Activated CD4-positive, CD25-positive, alpha-beta regulatory T cell treated with anti-CD3 and anti-CD28 coated beads, Interleukin-2, amount 50 U/mL, for 72 hours (primary cell): Measurements from ENCODE around the gene SYT2.
"Not testable (repeated sequence)": the region's sequence is repeated elsewhere in the genome, so short reads cannot be mapped to it uniquely, and the experiment has no call there.

Experiments used
- DNase-seq: peaks from one replicate; pipeline ENCODE4 v3.0.0; 2021

Gene SYT2

GRCh38 chr1:202639500-202639899 is 70.8 kb downstream of the SYT2 start:
- DNase-seq = no peak

GRCh38 chr1:202638701-202639305 is 71.5 kb downstream of the SYT2 start:
- not testable (repeated sequence) for DNase-seq

- DNase-seq = no peak
Observed at GRCh38 chr1:202638019-202638700, 72.1 kb downstream of the SYT2 start.

GRCh38 chr1:202637321-202638018 is 72.8 kb downstream of the SYT2 start:
- DNase-seq = not testable (repeated sequence)

GRCh38 chr1:202636171-202636570 is 74.1 kb downstream of the SYT2 start:
- DNase-seq = not testable (repeated sequence)

- no peak for DNase-seq
Observed at GRCh38 chr1:202632241-202632640, 78.0 kb downstream of the SYT2 start.

GRCh38 chr1:202631076-202631923 is 79.0 kb downstream of the SYT2 start:
- no peak for DNase-seq

- DNase-seq = no peak
Observed at GRCh38 chr1:202630541-202630940, 79.7 kb downstream of the SYT2 start.

- DNase-seq = not testable (repeated sequence)
Observed at GRCh38 chr1:202630096-202630495, 80.2 kb downstream of the SYT2 start.

GRCh38 chr1:202629257-202629811 is 80.9 kb downstream of the SYT2 start:
- peak; percentile 34 for DNase-seq

GRCh38 chr1:202628646-202629215 is 81.5 kb downstream of the SYT2 start:
- no peak for DNase-seq

GRCh38 chr1:202627841-202628565 is 82.3 kb downstream of the SYT2 start:
- DNase-seq = peak; percentile 21

GRCh38 chr1:202627036-202627435 is 83.2 kb downstream of the SYT2 start:
- DNase-seq = peak; percentile 26

GRCh38 chr1:202625416-202626360 is 84.6 kb downstream of the SYT2 start:
- DNase-seq = peak; percentile 53

- peak; percentile 18 for DNase-seq
Observed at GRCh38 chr1:202624781-202625108, 85.5 kb downstream of the SYT2 start.

GRCh38 chr1:202624088-202624780 is 86.0 kb downstream of the SYT2 start:
- DNase-seq = peak; percentile 14

GRCh38 chr1:202623476-202623875 is 86.8 kb downstream of the SYT2 start:
- DNase-seq = not testable (repeated sequence)

GRCh38 chr1:202623075-202623474 is 87.2 kb downstream of the SYT2 start:
- peak; percentile 23 for DNase-seq

- DNase-seq = peak; percentile 8
Observed at GRCh38 chr1:202622388-202622787, 87.9 kb downstream of the SYT2 start.

GRCh38 chr1:202621446-202621845 is 88.8 kb downstream of the SYT2 start:
- peak; percentile 4 for DNase-seq
